GM12878 (cell line): Measurements from ENCODE around the gene WWOX. TPM values are rescaled to one million over a fixed set of nuclear protein-coding genes. Genes with fewer than 3 reads are reported as not detected.

Source experiments
- ATAC-seq: fragments of 200-7000 bp; cut with Tn5 transposase; 3 replicates; pipeline ENCODE4 v1.9.1; 2020; ENCODE audit warnings: mild to moderate bottlenecking, moderate library complexity
- BruUV-seq: library from RNA; stranded (reverse); fragments of 400-500 nt; replicated peaks from 2 replicates; lab custom pipeline; 2021; lab: Mats Ljungman, UMichigan
- CTCF ChIA-PET: fragments of 300-600 bp; sonication (Branson Sonifier 250); formaldehyde crosslinking; extraction: SDS; loops from one replicate; lab custom pipeline; 2021; ENCODE audit warnings: inconsistent platforms; lab: Yijun Ruan, JAX
- POLR2A ChIA-PET: fragments of 350-600 bp; formaldehyde crosslinking; extraction: SDS; loops from one replicate; lab custom pipeline; 2021; ENCODE audit warnings: inconsistent platforms; lab: Charles Lee
- RAD21 ChIA-PET: fragments of 300-600 bp; sonication (Branson Sonifier 250); formaldehyde crosslinking; loops from one replicate; lab custom pipeline; 2023; ENCODE audit warnings: antibody characterized with exemption; ENCODE audit not compliant: unreplicated experiment; lab: Charles Lee
- SMC1A ChIA-PET: fragments of 300-600 bp; sonication (Branson Sonifier 250); formaldehyde crosslinking; loops from one replicate; lab custom pipeline; 2023; ENCODE audit not compliant: unreplicated experiment, uncharacterized antibody; lab: Charles Lee
- DNase-seq: peaks from one replicate; pipeline ENCODE4 v3.0.0-alpha.2; 2011; ENCODE audit warnings: low read depth, low spot score
- FAIRE-seq: peaks from 3 replicates; lab custom pipeline; 2011; peaks lifted over from hg19 to GRCh38; lab: Jason Lieb, UNC
- H2AFZ ChIP-seq: 2 replicates; pipeline ENCODE4 v1.6.0; 2011; ENCODE audit warnings: low read depth, low read length, control low read depth; ENCODE audit not compliant: control insufficient read depth
- H3K27ac ChIP-seq: 2 replicates; pipeline ENCODE4 v1.5.1; 2011; ENCODE audit warnings: control low read depth; ENCODE audit not compliant: control insufficient read depth, insufficient read depth
- H3K27me3 ChIP-seq, 2 experiments: replicated peaks in 1 of 2; 2 replicates each; pipeline versions ENCODE4 v1.6.0 to v1.6.1; 2011; ENCODE audit warnings: low read length in 1 of 2; ENCODE audit not compliant: control insufficient read depth in 2 of 2, insufficient read depth in 2 of 2
- H3K36me3 ChIP-seq, 2 experiments: 2 replicates each; pipeline ENCODE4 v1.5.1; 2011; ENCODE audit warnings: low read length in 1 of 2; ENCODE audit not compliant: control insufficient read depth in 2 of 2, insufficient read depth in 2 of 2
- H3K4me1 ChIP-seq: 2 replicates; pipeline ENCODE4 v1.6.1; 2011; ENCODE audit warnings: mild to moderate bottlenecking, low read length, moderate library complexity, mixed read lengths; ENCODE audit not compliant: control insufficient read depth, insufficient read depth
- H3K4me2 ChIP-seq: 2 replicates; pipeline ENCODE4 v1.6.0; 2011; ENCODE audit warnings: control low read depth; ENCODE audit not compliant: control insufficient read depth, insufficient read depth
- H3K4me3 ChIP-seq: fragments of 200-600 bp; sonication (generic); 2 replicates; pipeline ENCODE4 v1.5.1; 2016
- H3K79me2 ChIP-seq: 2 replicates; pipeline ENCODE4 v1.6.0; 2011; ENCODE audit warnings: low read length; ENCODE audit not compliant: control insufficient read depth, insufficient read depth
- H3K9ac ChIP-seq: 2 replicates; pipeline ENCODE4 v1.8.0; 2011; ENCODE audit warnings: low read length, control low read depth, mixed read lengths; ENCODE audit not compliant: control insufficient read depth, insufficient read depth
- H3K9me3 ChIP-seq: replicated peaks from 3 replicates; pipeline ENCODE4 v1.5.1; 2011; ENCODE audit warnings: mild to moderate bottlenecking, low read length; ENCODE audit not compliant: control insufficient read depth, insufficient read depth
- H4K20me1 ChIP-seq: 2 replicates; pipeline ENCODE4 v1.6.0; 2011; ENCODE audit not compliant: control insufficient read depth, insufficient read depth
- ATF3 ChIP-seq: IDR thresholded peaks from 2 replicates; pipeline ENCODE4 v1.6.1; 2011; ENCODE audit warnings: low read depth, mild to moderate bottlenecking, low read length, moderate library complexity, borderline replicate concordance; ENCODE audit errors: extremely low read depth
- CBX5 ChIP-seq: sonication (generic); IDR thresholded peaks from 2 replicates; pipeline ENCODE4 v1.6.1; 2016; ENCODE audit warnings: low read depth, moderate library complexity, mild to moderate bottlenecking, inconsistent platforms
- CTCF ChIP-seq, 3 experiments: IDR thresholded peaks in 2 of 3; conservative IDR thresholded peaks in 1 of 3; 2 replicates each; pipeline ENCODE4 v1.5.1; 2011; ENCODE audit warnings: low read depth in 3 of 3, low read length in 3 of 3, mild to moderate bottlenecking in 3 of 3, control low read depth in 2 of 3, moderate library complexity in 2 of 3, inconsistent platforms in 1 of 3, mixed read lengths in 1 of 3; ENCODE audit not compliant: control insufficient read depth in 2 of 3, insufficient read depth in 1 of 3; ENCODE audit errors: extremely low read depth in 1 of 3
- EZH2 ChIP-seq: IDR thresholded peaks from 2 replicates; pipeline ENCODE4 v1.6.1; 2012; ENCODE audit warnings: low read depth, mild to moderate bottlenecking, control low read depth, inconsistent platforms, low read length, borderline replicate concordance; ENCODE audit not compliant: control insufficient read depth
- IKZF1 ChIP-seq: fragments of 450-650 bp; conservative IDR thresholded peaks from 2 replicates; pipeline ENCODE4 v1.6.1; 2017; ENCODE audit warnings: antibody characterized with exemption, mild to moderate bottlenecking
- NFYA ChIP-seq: IDR thresholded peaks from 2 replicates; pipeline ENCODE4 v1.6.1; 2011; ENCODE audit warnings: low read depth, mild to moderate bottlenecking, low read length, improper control_type of control experiment, borderline replicate concordance
- RUNX3 ChIP-seq: IDR thresholded peaks from 2 replicates; pipeline ENCODE4 v1.6.1; 2012; ENCODE audit warnings: low read length, inconsistent platforms
- SIX5 ChIP-seq: IDR thresholded peaks from 2 replicates; pipeline ENCODE4 v1.6.1; 2011; ENCODE audit warnings: mild to moderate bottlenecking, low read depth, low read length, moderate library complexity; ENCODE audit not compliant: severe bottlenecking
- SMARCA5 ChIP-seq: fragments of 450-650 bp; IDR thresholded peaks from 2 replicates; pipeline ENCODE4 v1.6.1; 2017; ENCODE audit warnings: mild to moderate bottlenecking
- SPI1 ChIP-seq: IDR thresholded peaks from 2 replicates; pipeline ENCODE4 v1.6.1; 2011; ENCODE audit warnings: low read depth, mild to moderate bottlenecking, low read length, moderate library complexity, borderline replicate concordance; ENCODE audit not compliant: insufficient read depth
- SREBF2 ChIP-seq: IDR thresholded peaks from 2 replicates; pipeline ENCODE4 v1.6.1; 2012; ENCODE audit warnings: mild to moderate bottlenecking, low read length
- ZNF24 ChIP-seq: fragments of 450-650 bp; IDR thresholded peaks from 2 replicates; pipeline ENCODE4 v1.6.1; 2017; ENCODE audit warnings: antibody characterized with exemption, mild to moderate bottlenecking
- WGBS: methylation state at CpG from one replicate; pipeline ENCODE4 v1.1.6; 2016; ENCODE audit warnings: low lambda C conversion rate; ENCODE audit not compliant: insufficient replicate concordance, insufficient coverage; ENCODE audit errors: missing lambda C conversion rate; 5-methylcytosine and 5-hydroxymethylcytosine counted together
- in situ Hi-C: fragments of 300-500 bp; cut with MboI; formaldehyde crosslinking; loops from 9 replicates; pipeline ENCODE4 v1.14.3; 2018; ENCODE audit warnings: mixed read lengths
- intact Hi-C: fragments of 100-400 bp; cut with micrococcal nuclease; formaldehyde crosslinking; loops from one replicate; pipeline ENCODE4 v1.14.2; 2022; ENCODE audit not compliant: unreplicated experiment
- polyA plus RNA-seq, 11 experiments: library from polyadenylated mRNA; depleted of rRNA in 4 of 11; unstranded in 6 of 11; stranded (reverse) in 5 of 11; fragments of >200 nt; fragmentation: Nextera tagmentation in 4 of 11; fragmentation: Illumina TruSeq in 1 of 11; extraction: Ambion mirVana in 4 of 11; extraction: Trizol in 1 of 11; gene quantifications; 1 replicate in 1 of 11; 2 replicates in 10 of 11; pipeline versions ENCODE4 v1.2.1 to v1.2.3, GENCODE V29; 2011 to 2016; ENCODE audit warnings: inconsistent platforms in 2 of 11, missing spikeins in 2 of 11, low read depth in 1 of 11
- total RNA-seq, 4 experiments: library from RNA; depleted of rRNA in 3 of 4; stranded (reverse); fragments of >200 nt in 3 of 4; fragmentation: Illumina TruSeq in 1 of 4; extraction: Trizol in 1 of 4; gene quantifications; 2 replicates each; pipeline versions ENCODE4 v1.2.1 to v1.2.3, GENCODE V29; 2013 to 2021
- TF ChIP-seq, protein P1 (sequence below): fragments of 450-650 bp; IDR thresholded peaks from 2 replicates; pipeline ENCODE4 v1.6.1; 2017; ENCODE audit warnings: borderline replicate concordance

WWOX gene
- total and polyA plus RNA-seq, 10 of the 15 experiments (the other 5 are each of a cell fraction or from before 2014, with no cell fraction given), result 2.8 to 24.4 (median 17.8) TPM

GRCh38 chr16:78200623-78201096 lies 101.2 kb downstream of the WWOX start:
- 66% methylated on average over 6 of the region's 6 CpGs for WGBS
- ChIA-PET RAD21 (no interaction called here), POLR2A (no interaction called here), SMC1A (no interaction called here), CTCF (no interaction called here)
- Histone ChIP-seq H3K9me3 (no peaks in the 10 kb centered on the region), H3K27ac (no peak overlapping the region), H4K20me1 (no peaks in the 10 kb centered on the region), H2AFZ (no peak overlapping the region), H3K27me3 (no peaks in the 10 kb centered on the region), H3K4me1 (no peaks in the 10 kb centered on the region; the same call in 1 of the 2 replicates), H3K9ac (no peak overlapping the region), H3K79me2 (no peaks in the 10 kb centered on the region), H3K4me2 (no peak overlapping the region), H3K36me3 (no peaks in the 10 kb centered on the region), H3K4me3 (no peak overlapping the region)
- intact Hi-C loops, result no loop called here
- in situ Hi-C loops, result no loop called here
- no peak for DNase-seq
- ATAC-seq, result no peak
- no peak for TF ChIP-seq CBX5
- no peak for TF ChIP-seq SREBF2
- TF ChIP-seq ZNF24, result no peak
- TF ChIP-seq IKZF1, result no peak
- TF ChIP-seq ATF3, result no peak
- TF ChIP-seq SMARCA5, result no peak
- TF ChIP-seq, protein P1, sequence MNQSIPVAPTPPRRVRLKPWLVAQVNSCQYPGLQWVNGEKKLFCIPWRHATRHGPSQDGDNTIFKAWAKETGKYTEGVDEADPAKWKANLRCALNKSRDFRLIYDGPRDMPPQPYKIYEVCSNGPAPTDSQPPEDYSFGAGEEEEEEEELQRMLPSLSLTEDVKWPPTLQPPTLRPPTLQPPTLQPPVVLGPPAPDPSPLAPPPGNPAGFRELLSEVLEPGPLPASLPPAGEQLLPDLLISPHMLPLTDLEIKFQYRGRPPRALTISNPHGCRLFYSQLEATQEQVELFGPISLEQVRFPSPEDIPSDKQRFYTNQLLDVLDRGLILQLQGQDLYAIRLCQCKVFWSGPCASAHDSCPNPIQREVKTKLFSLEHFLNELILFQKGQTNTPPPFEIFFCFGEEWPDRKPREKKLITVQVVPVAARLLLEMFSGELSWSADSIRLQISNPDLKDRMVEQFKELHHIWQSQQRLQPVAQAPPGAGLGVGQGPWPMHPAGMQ, result no peak
- FAIRE-seq, result no peak
- BruUV-seq, result no TSS peak

DNA sequence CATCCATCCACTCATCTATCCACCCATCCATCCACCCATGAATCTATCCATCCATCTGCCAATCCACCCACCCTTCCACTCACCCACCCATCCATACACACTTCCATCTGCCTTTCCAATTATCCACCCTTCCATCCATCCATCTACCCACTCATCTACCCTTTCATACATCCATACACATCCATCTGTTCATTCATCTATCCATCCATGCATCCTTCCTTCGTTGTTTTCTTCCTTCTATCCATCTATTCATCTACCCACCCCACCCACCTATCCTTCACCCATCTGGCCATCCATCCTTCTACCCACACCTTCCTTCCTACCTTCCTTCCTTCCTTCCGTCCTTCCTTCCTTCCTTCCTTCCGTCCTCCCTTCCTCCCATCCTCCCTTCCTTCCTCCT lies 106.1 kb downstream of the WWOX start:
- no TSS peak for BruUV-seq
- FAIRE-seq (no peak), DNase-seq (no peak)
- WGBS, result 57% methylated on average over 3 of the region's 3 CpGs
- H2AFZ ChIP-seq, result no peak overlapping the region
- H3K9me3 ChIP-seq, result no peaks in the 10 kb centered on the region
- no peak overlapping the region for H3K9ac ChIP-seq
- H4K20me1 ChIP-seq, result no peaks in the 10 kb centered on the region
- no peaks in the 10 kb centered on the region for H3K79me2 ChIP-seq
- ChIA-PET SMC1A (no interaction called here), POLR2A (no interaction called here)
- no peaks in the 10 kb centered on the region for H3K27me3 ChIP-seq
- intact Hi-C loops (no loop called here), in situ Hi-C loops (no loop called here)
- no peak overlapping the region for H3K27ac ChIP-seq
- H3K4me1 ChIP-seq, result no peaks in the 10 kb centered on the region
- TF ChIP-seq EZH2 (no peak), SREBF2 (no peak), RUNX3 (no peak), NFYA (no peak), CTCF (IDR thresholded peaks at IDR 0.05 in 2 of 3, conservative IDR thresholded peaks at IDR 0.05 in 1 of 3; ENCODE audit: control insufficient read depth in 2 of 3, extremely low read depth in 1 of 3, insufficient read depth in 1 of 3, low read depth in 3 of 3, low read length in 3 of 3) (no peak), SPI1 (no peak), SIX5 (no peak)
- TF ChIP-seq, all 136 proteins: peak for 0
- H3K36me3 ChIP-seq, result no peaks in the 10 kb centered on the region
- ATAC-seq, result no peak
- CTCF ChIA-PET, result no interaction called here
- H3K4me2 ChIP-seq, result no peak overlapping the region
- H3K4me3 ChIP-seq, result no peak overlapping the region
- RAD21 ChIA-PET, result no interaction called here
